Natural killer cell (primary cell): ENCODE data around the gene OR5F1. TPM values are rescaled to one million over a fixed set of nuclear protein-coding genes. Genes with fewer than 3 reads are reported as not detected.

Source experiments
- ATAC-seq, 3 donors: fragments of 150-1000 bp in 2 of 3; fragments of 200-7000 bp in 1 of 3; cut with Tn5 transposase; 1 replicate in 1 of 3; 2 replicates in 2 of 3; pipeline ENCODE4 v1.10.0; 2021; ENCODE audit warnings: mild to moderate bottlenecking in 2 of 3, moderate library complexity in 2 of 3
- DNase-seq, 2 donors: peaks; one replicate each; pipeline versions ENCODE4 v3.0.0 to v3.0.0-alpha.2; 2013 to 2021; ENCODE audit warnings: mixed read lengths in 1 of 2
- H3K27ac ChIP-seq: one replicate; pipeline ENCODE4 v1.5.1; 2013; ENCODE audit warnings: mild to moderate bottlenecking, low read length
- H3K27me3 ChIP-seq: one replicate; pipeline ENCODE4 v1.6.1; 2013; ENCODE audit warnings: low read length; ENCODE audit not compliant: control insufficient read depth, insufficient read depth
- H3K36me3 ChIP-seq: one replicate; pipeline ENCODE4 v1.6.1; 2013; ENCODE audit warnings: low read length; ENCODE audit not compliant: control insufficient read depth, insufficient read depth
- H3K4me1 ChIP-seq: one replicate; pipeline ENCODE4 v1.6.1; 2013; ENCODE audit warnings: low read length; ENCODE audit not compliant: control insufficient read depth, insufficient read depth
- H3K4me3 ChIP-seq: one replicate; pipeline ENCODE4 v1.5.1; 2013; ENCODE audit warnings: low read length
- H3K9me3 ChIP-seq: one replicate; pipeline ENCODE4 v1.6.1; 2013; ENCODE audit warnings: low read length; ENCODE audit not compliant: control insufficient read depth, insufficient read depth
- H3K27ac Mint-ChIP-seq, 2 donors: one replicate each; pipeline ENCODE4 v1.8.0; 2022; ENCODE audit warnings: mild to moderate bottlenecking in 2 of 2, mixed read lengths in 2 of 2, moderate library complexity in 1 of 2
- H3K27me3 Mint-ChIP-seq, 2 donors: one replicate each; pipeline ENCODE4 v1.8.0; 2022; ENCODE audit warnings: low read depth in 2 of 2, mixed read lengths in 2 of 2
- H3K36me3 Mint-ChIP-seq: one replicate; pipeline ENCODE4 v1.8.0; 2022; ENCODE audit warnings: mixed read lengths
- H3K4me1 Mint-ChIP-seq, 2 donors: one replicate each; pipeline ENCODE4 v1.8.0; 2022; ENCODE audit warnings: mixed read lengths in 2 of 2
- H3K4me3 Mint-ChIP-seq: one replicate; pipeline ENCODE4 v1.8.0; 2022; ENCODE audit warnings: mild to moderate bottlenecking, moderate library complexity, mixed read lengths
- H3K9me3 Mint-ChIP-seq, 2 donors: one replicate each; pipeline ENCODE4 v1.8.0; 2022; ENCODE audit warnings: mixed read lengths in 2 of 2
- WGBS: methylation state at CpG from one replicate; pipeline ENCODE4 v1.1.7; 2013; ENCODE audit warnings: missing lambda C conversion rate; ENCODE audit not compliant: insufficient coverage; 5-methylcytosine and 5-hydroxymethylcytosine counted together
- intact Hi-C: fragments of 100-400 bp; cut with micrococcal nuclease; formaldehyde crosslinking; loops from one replicate; pipeline ENCODE4 v1.14.2; 2022
- total RNA-seq, 4 donors: library from RNA; stranded (reverse); fragments of 120-200 nt in 1 of 4; gene quantifications; one replicate each; pipeline versions ENCODE4 v1.2.3 to v1.2.4, GENCODE V29; 2013 to 2022
- TF ChIP-seq, protein P1 (sequence below): fragments of 200-600 bp; IDR thresholded peaks from one replicate; pipeline ENCODE4 v1.8.0; 2022; ENCODE audit warnings: antibody characterized with exemption

The OR5F1 gene
- total RNA-seq: not detected
- not detected for total RNA-seq (2013)

GRCh38 chr11:55994525-55994924, at the start of gene OR5F1:
OR5F1 (minus strand) TSS chr11:55994625; CDS start chr11:55994625, 0 bp downstream.
- H3K4me1 ChIP-seq: no peaks in the 10 kb centered on the region
- DNase-seq (no peak), ATAC-seq (no peak)
- no peaks in the 10 kb centered on the region for H3K27me3 Mint-ChIP-seq
- TF ChIP-seq, protein P1, sequence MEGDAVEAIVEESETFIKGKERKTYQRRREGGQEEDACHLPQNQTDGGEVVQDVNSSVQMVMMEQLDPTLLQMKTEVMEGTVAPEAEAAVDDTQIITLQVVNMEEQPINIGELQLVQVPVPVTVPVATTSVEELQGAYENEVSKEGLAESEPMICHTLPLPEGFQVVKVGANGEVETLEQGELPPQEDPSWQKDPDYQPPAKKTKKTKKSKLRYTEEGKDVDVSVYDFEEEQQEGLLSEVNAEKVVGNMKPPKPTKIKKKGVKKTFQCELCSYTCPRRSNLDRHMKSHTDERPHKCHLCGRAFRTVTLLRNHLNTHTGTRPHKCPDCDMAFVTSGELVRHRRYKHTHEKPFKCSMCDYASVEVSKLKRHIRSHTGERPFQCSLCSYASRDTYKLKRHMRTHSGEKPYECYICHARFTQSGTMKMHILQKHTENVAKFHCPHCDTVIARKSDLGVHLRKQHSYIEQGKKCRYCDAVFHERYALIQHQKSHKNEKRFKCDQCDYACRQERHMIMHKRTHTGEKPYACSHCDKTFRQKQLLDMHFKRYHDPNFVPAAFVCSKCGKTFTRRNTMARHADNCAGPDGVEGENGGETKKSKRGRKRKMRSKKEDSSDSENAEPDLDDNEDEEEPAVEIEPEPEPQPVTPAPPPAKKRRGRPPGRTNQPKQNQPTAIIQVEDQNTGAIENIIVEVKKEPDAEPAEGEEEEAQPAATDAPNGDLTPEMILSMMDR: no peak
- H3K9me3 ChIP-seq: peaks cover 2% of the 10 kb centered on the region
- peaks cover 15 to 21% of the 10 kb centered on the region in 2 donors for H3K9me3 Mint-ChIP-seq
- no peak within 1 kb of the TSS for H3K27ac ChIP-seq
- no peak within 1 kb of the TSS for H3K4me3 Mint-ChIP-seq
- H3K27ac Mint-ChIP-seq: no peak within 1 kb of the TSS
- peaks cover 7% of the 10 kb centered on the region for H3K36me3 Mint-ChIP-seq
- H3K27me3 ChIP-seq: no peaks in the 10 kb centered on the region
- 66% methylated on average over 2 of the region's 2 CpGs for WGBS
- H3K4me1 Mint-ChIP-seq: no peaks in the 10 kb centered on the region
- no peak within 1 kb of the TSS for H3K4me3 ChIP-seq
- intact Hi-C loops: no loop called here
- H3K36me3 ChIP-seq: no peaks in the 10 kb centered on the region

GRCh38 chr11:56027354-56027753, 32.9 kb upstream of the OR5F1 start, which contains the start of gene OR5AS1:
OR5AS1 (plus strand) TSS chr11:56027654; CDS start chr11:56030419, 2,765 bp downstream.
- no peaks in the 10 kb centered on the region for H3K27me3 ChIP-seq
- H3K27ac ChIP-seq: no peak within 1 kb of the TSS
- DNase-seq (no peak), ATAC-seq (no peak)
- H3K36me3 ChIP-seq: no peaks in the 10 kb centered on the region
- peaks cover 11 to 14% of the 10 kb centered on the region in 2 donors for H3K9me3 Mint-ChIP-seq
- H3K4me1 Mint-ChIP-seq: no peaks in the 10 kb centered on the region
- H3K27me3 Mint-ChIP-seq: no peaks in the 10 kb centered on the region
- no peak within 1 kb of the TSS for H3K4me3 Mint-ChIP-seq
- no peaks in the 10 kb centered on the region for H3K9me3 ChIP-seq
- H3K4me3 ChIP-seq: no peak within 1 kb of the TSS
- intact Hi-C loops: no loop called here
- TF ChIP-seq, protein P1: no peak
- no peaks in the 10 kb centered on the region for H3K36me3 Mint-ChIP-seq
- no peaks in the 10 kb centered on the region for H3K4me1 ChIP-seq
- no peak within 1 kb of the TSS for H3K27ac Mint-ChIP-seq

DNA sequence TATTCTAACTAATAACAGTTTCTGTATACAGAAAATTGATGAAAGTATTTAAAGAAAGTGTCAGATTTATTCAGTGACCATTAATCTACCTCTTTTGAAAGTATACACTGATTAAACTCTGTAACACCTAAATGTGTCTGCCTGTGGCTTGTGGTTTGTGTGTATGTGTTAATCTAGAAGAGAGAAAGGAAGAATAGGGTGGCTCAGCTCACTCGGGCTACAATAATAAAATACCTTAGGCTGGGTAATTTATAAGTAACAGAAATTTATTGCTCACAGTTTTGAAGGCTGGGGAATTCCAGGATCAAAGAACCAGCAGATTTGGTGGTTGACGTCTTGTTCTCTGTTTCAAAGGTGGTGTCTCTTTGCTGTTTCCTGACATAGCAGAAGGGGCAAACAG, 19.4 kb upstream of the OR5F1 start:
- peaks cover 8% of the 10 kb centered on the region for H3K36me3 Mint-ChIP-seq
- TF ChIP-seq, protein P1: no peak
- H3K27me3 ChIP-seq: no peaks in the 10 kb centered on the region
- 69% methylated on average over 1 of the region's 2 CpGs for WGBS
- no peak overlapping the region for H3K4me3 ChIP-seq
- no peak overlapping the region for H3K27ac ChIP-seq
- peaks cover 15% of the 10 kb centered on the region for H3K9me3 ChIP-seq
- ATAC-seq (no peak), DNase-seq (no peak)
- H3K27ac Mint-ChIP-seq: no peak overlapping the region
- no peaks in the 10 kb centered on the region for H3K27me3 Mint-ChIP-seq
- H3K36me3 ChIP-seq: no peaks in the 10 kb centered on the region
- H3K4me1 ChIP-seq: no peaks in the 10 kb centered on the region
- H3K9me3 Mint-ChIP-seq: peaks cover 13 to 24% of the 10 kb centered on the region in 2 donors
- intact Hi-C loops: no loop called here
- no peaks in the 10 kb centered on the region for H3K4me1 Mint-ChIP-seq
- no peak overlapping the region for H3K4me3 Mint-ChIP-seq

GRCh38 chr11:56010716-56011115, 16.3 kb upstream of the OR5F1 start:
- Histone ChIP-seq H3K36me3 (no peaks in the 10 kb centered on the region), H3K4me3 (no peak overlapping the region), H3K9me3 (peaks cover 14% of the 10 kb centered on the region), H3K27ac (no peak overlapping the region), H3K27me3 (no peaks in the 10 kb centered on the region), H3K4me1 (no peaks in the 10 kb centered on the region)
- Mint-ChIP-seq H3K9me3 (peaks cover 10 to 23% of the 10 kb centered on the region in 2 donors), H3K4me1 (no peaks in the 10 kb centered on the region), H3K4me3 (no peak overlapping the region), H3K36me3 (peaks cover 8% of the 10 kb centered on the region), H3K27ac (no peak overlapping the region), H3K27me3 (no peaks in the 10 kb centered on the region)
- no peak for DNase-seq
- TF ChIP-seq, protein P1: no peak
- ATAC-seq: no peak
- intact Hi-C loops: no loop called here
